Measurements from ENCODE around the gene TSHZ2.

Gene TSHZ2

DNA sequence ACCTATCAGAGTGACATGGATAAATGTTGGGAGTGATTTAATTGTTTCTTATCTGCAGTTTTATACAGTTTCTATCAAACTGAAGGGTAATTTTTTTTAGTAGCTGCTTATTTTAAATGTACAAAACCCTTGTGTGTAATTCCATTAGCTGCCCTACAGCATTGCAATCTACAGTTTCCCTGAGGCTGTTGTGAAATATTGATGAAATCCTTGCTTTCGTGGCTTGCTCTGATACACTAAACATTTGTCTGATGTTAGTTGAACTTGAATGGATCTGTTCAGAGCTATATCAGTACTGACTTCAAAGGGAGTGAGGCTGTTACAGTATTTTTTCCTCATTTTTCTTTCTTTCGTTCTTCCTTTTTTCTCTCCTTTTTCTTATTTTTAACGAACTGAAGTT, 255.4 kb downstream of the TSHZ2 start:
- no peak overlapping the region for H3K4me3 ChIP-seq (ENCODE audit: low read length)
- H3K27ac ChIP-seq (ENCODE audit: low read depth, low read length): no peak overlapping the region
- H3K4me1 ChIP-seq (ENCODE audit: insufficient read depth, low read length): peaks cover 8% of the 10 kb centered on the region
- no peaks in the 10 kb centered on the region for H3K27me3 ChIP-seq (ENCODE audit: insufficient read depth, low read length)
- no peaks in the 10 kb centered on the region for H3K9me3 ChIP-seq (ENCODE audit: insufficient read depth, low read depth, low read length)
- H3K9ac ChIP-seq (ENCODE audit: low read depth, low read length): no peak overlapping the region
- no peaks in the 10 kb centered on the region for H3K36me3 ChIP-seq (ENCODE audit: insufficient read depth, low read length)
- 90% methylated on average over 3 of the region's 3 CpGs for WGBS

DNA sequence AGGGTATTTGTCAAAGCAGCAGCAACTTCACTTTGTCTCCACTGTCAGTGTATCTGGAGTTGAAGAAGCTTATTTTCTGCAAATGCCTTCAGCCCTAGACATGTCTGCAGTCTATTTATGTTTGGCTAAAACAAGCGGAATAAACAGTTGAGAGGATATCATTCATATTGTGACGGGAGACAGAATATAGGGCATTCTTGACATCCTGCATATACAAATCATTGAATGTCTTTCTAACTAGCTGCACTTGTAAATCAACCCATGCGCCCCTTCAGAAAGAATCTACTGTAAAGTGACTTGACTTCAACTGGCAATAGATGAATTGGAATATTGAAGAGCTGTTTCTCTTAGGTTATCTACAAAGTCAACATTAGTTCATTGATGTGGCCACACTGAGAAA, 258.9 kb downstream of the TSHZ2 start:
- Histone ChIP-seq H3K9me3 (ENCODE audit: insufficient read depth, low read depth, low read length) (no peaks in the 10 kb centered on the region), H3K27me3 (ENCODE audit: insufficient read depth, low read length) (no peaks in the 10 kb centered on the region), H3K9ac (ENCODE audit: low read depth, low read length) (no peak overlapping the region), H3K4me3 (ENCODE audit: low read length) (no peak overlapping the region), H3K36me3 (ENCODE audit: insufficient read depth, low read length) (no peaks in the 10 kb centered on the region), H3K4me1 (ENCODE audit: insufficient read depth, low read length) (peaks cover 8% of the 10 kb centered on the region), H3K27ac (ENCODE audit: low read depth, low read length) (no peak overlapping the region)
- WGBS: 100% methylated on average over 3 of the region's 3 CpGs

DNA sequence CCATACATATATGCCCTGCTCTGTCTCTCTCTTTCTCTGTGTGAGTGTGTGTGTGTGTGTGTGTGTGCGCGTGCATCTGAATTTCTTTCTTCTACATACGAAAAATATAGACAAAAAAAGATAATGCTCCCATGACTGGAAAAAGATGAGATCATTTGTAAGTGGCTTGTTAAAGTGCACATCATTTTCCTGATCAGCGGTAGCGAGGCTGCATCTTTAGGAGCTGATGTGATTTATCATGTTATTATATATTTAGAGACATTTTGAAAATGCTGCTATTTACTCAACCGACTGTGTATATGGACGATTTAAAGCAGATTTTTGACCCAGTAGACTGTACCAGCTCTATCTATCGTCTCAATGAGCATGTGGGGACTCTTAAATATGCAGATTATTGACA, 265.3 kb downstream of the TSHZ2 start:
- Histone ChIP-seq H3K4me3 (ENCODE audit: low read length) (no peak overlapping the region), H3K9me3 (ENCODE audit: insufficient read depth, low read depth, low read length) (no peaks in the 10 kb centered on the region), H3K27me3 (ENCODE audit: insufficient read depth, low read length) (no peaks in the 10 kb centered on the region), H3K27ac (ENCODE audit: low read depth, low read length) (no peak overlapping the region), H3K36me3 (ENCODE audit: insufficient read depth, low read length) (no peaks in the 10 kb centered on the region), H3K4me1 (ENCODE audit: insufficient read depth, low read length) (no peaks in the 10 kb centered on the region), H3K9ac (ENCODE audit: low read depth, low read length) (no peak overlapping the region)
- 90% methylated on average over 6 of the region's 8 CpGs for WGBS

DNA sequence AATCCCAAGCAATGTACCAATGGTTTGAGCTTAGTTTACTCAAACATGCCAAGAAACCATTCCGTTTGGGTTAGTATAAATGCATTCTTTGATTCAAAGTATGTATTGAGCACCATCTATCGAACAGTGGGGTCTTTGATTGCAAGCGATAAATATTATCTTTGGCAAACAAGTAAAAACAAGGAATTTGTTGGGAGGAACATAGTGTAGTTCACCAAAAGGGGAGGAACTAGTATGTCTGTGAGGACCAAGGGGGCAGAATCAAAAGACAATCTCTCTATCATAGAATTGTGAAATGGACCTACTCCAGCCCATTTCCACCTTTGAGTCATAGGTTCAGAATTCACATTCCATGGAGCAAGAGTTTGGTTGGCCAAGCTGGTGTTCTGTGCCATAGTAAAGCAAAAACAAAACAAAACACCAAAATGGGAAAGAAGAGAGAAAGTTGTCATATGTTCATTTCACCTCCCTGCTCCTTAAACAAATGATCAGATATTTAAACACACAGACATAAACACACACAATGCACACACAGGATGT, 266.0 kb downstream of the TSHZ2 start:
- Histone ChIP-seq H3K4me1 (ENCODE audit: insufficient read depth, low read length) (no peaks in the 10 kb centered on the region), H3K4me3 (ENCODE audit: low read length) (no peak overlapping the region), H3K27ac (ENCODE audit: low read depth, low read length) (no peak overlapping the region), H3K27me3 (ENCODE audit: insufficient read depth, low read length) (no peaks in the 10 kb centered on the region), H3K36me3 (ENCODE audit: insufficient read depth, low read length) (no peaks in the 10 kb centered on the region), H3K9me3 (ENCODE audit: insufficient read depth, low read depth, low read length) (no peaks in the 10 kb centered on the region), H3K9ac (ENCODE audit: low read depth, low read length) (no peak overlapping the region)
- 92% methylated on average over 3 of the region's 3 CpGs for WGBS

DNA sequence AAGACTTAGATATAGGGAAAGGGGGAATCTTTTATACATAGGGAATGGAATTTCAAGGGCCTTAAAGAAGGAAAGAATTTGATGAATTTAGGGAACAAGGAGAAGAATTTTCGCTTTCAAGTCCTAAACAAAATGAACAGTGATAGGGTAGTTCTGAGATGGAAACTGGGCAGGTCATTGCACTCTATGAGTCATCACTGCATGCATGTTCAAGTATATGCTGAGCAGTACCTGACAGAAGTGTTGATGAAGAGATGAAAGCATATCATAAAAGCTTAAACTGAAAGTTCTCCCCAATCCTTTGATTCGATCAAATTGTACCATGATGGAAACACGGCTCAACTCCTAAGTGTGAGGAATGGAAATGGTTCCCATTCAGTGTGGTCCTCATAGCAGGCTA, 271.0 kb downstream of the TSHZ2 start:
- H3K27ac ChIP-seq (ENCODE audit: low read depth, low read length): no peak overlapping the region
- H3K9me3 ChIP-seq (ENCODE audit: insufficient read depth, low read depth, low read length): no peaks in the 10 kb centered on the region
- 90% methylated on average over 3 of the region's 3 CpGs for WGBS
- no peak overlapping the region for H3K9ac ChIP-seq (ENCODE audit: low read depth, low read length)
- H3K4me3 ChIP-seq (ENCODE audit: low read length): no peak overlapping the region
- no peaks in the 10 kb centered on the region for H3K36me3 ChIP-seq (ENCODE audit: insufficient read depth, low read length)
- no peaks in the 10 kb centered on the region for H3K27me3 ChIP-seq (ENCODE audit: insufficient read depth, low read length)
- H3K4me1 ChIP-seq (ENCODE audit: insufficient read depth, low read length): no peaks in the 10 kb centered on the region

DNA sequence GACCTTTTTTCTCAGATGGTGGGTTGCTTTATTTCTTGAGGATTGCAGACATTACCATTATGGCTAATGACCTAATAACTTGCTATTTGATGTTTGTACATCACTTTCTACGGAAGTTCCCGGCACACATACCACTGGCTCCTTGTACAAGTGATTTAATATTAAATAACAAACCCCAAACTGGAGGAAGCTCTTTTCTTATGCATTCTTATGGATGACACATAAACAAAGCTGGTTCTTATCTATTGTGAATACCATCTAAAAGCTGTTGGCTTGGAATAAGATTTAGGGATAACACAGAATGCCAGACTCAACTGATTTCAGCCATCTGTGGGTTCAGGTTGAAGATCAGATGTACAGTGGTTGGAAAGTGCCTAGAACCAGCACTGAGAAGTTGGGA, 272.6 kb downstream of the TSHZ2 start:
- Histone ChIP-seq H3K27me3 (ENCODE audit: insufficient read depth, low read length) (no peaks in the 10 kb centered on the region), H3K36me3 (ENCODE audit: insufficient read depth, low read length) (no peaks in the 10 kb centered on the region)
- WGBS: no CpG with 5 or more reads among the region's 2 CpGs

DNA sequence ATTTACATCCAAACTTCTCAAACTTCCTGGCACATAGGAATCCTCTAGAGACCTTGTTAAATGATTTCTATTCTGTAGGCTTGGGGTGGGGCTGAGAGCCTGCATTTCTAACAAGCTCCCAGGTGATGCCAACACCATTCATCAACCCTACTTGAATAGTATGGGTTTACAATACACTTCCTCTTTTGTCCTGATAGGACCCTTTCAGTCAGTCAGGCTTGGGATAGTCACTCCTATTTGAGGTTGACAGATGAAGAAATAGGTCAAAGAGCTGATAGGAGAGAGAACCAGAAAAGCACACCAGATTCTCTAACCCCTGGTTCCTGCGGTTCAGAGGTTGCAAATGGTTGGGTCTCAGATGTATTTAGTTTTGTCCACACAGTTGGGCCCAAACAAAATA, 273.4 kb downstream of the TSHZ2 start:
- no peak overlapping the region for H3K27ac ChIP-seq (ENCODE audit: low read depth, low read length)
- no peaks in the 10 kb centered on the region for H3K4me1 ChIP-seq (ENCODE audit: insufficient read depth, low read length)
- no peaks in the 10 kb centered on the region for H3K36me3 ChIP-seq (ENCODE audit: insufficient read depth, low read length)
- 100% methylated on average over 1 of the region's 1 CpG for WGBS
- no peak overlapping the region for H3K9ac ChIP-seq (ENCODE audit: low read depth, low read length)
- no peak overlapping the region for H3K4me3 ChIP-seq (ENCODE audit: low read length)
- H3K9me3 ChIP-seq (ENCODE audit: insufficient read depth, low read depth, low read length): no peaks in the 10 kb centered on the region
- H3K27me3 ChIP-seq (ENCODE audit: insufficient read depth, low read length): no peaks in the 10 kb centered on the region

More for the DNA sequence above, 272.6 kb downstream of the TSHZ2 start:
- Histone ChIP-seq H3K4me3 (ENCODE audit: low read length) (no peak overlapping the region), H3K9ac (ENCODE audit: low read depth, low read length) (no peak overlapping the region), H3K9me3 (ENCODE audit: insufficient read depth, low read depth, low read length) (no peaks in the 10 kb centered on the region), H3K27ac (ENCODE audit: low read depth, low read length) (no peak overlapping the region), H3K4me1 (ENCODE audit: insufficient read depth, low read length) (no peaks in the 10 kb centered on the region)

DNA sequence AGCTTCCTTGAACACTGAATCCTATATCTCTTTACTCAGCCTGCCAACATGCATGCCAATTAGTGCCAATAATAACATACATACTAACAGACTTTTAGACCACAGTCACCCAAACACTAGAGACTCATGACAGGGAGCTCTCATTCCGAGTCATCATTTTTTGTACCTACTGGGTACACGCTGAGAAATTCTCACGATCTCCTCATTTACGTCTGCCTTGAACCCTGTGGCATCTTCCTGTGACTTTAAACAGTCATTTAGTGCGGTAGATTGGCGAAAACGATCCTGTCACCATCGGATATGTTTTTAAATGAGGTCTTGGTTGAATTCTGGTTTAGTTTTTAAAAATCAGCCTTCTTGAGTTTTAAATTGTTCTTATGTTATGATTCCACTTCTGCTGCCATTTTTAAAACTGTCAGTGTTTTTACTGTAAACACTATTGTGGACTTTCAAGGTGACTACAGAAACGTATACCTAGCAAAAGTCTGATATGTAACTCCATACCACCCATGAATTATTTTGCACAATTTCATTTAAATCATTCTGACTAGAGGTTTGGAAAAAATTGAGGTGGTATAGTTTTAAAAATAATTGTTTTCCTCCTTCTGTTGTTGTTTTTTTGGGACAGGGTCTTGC, 275.4 kb downstream of the TSHZ2 start:
- WGBS: 96% methylated on average over 8 of the region's 9 CpGs

DNA sequence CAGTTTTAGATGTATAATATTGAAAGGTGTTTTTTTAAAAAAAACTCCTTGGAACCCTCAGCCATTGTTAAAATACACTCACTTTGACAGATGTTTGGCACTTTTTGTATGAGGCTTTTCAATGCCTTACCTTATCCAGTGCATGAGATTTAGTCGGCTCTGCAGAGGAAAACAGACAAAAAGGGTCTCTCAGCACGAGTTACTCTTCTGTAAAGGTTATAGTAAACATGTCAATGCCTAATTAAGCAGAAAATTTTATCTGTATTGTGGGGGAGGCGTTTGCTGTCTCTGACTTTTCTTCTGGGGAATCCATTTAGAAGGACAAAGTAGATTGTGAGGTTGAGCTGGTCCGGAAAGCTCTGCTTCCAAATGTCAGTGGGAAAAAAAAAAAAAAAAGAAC, 278.3 kb downstream of the TSHZ2 start:
- Histone ChIP-seq H3K9ac (ENCODE audit: low read depth, low read length) (no peak overlapping the region), H3K36me3 (ENCODE audit: insufficient read depth, low read length) (no peaks in the 10 kb centered on the region), H3K27ac (ENCODE audit: low read depth, low read length) (no peak overlapping the region), H3K9me3 (ENCODE audit: insufficient read depth, low read depth, low read length) (peaks cover 4% of the 10 kb centered on the region; the same call in 1 of the 2 replicates), H3K4me3 (ENCODE audit: low read length) (no peak overlapping the region), H3K27me3 (ENCODE audit: insufficient read depth, low read length) (no peaks in the 10 kb centered on the region), H3K4me1 (ENCODE audit: insufficient read depth, low read length) (no peaks in the 10 kb centered on the region)
- 91% methylated on average over 4 of the region's 4 CpGs for WGBS

More for the DNA sequence above, 275.4 kb downstream of the TSHZ2 start:
- no peak overlapping the region for H3K9ac ChIP-seq (ENCODE audit: low read depth, low read length)
- H3K4me3 ChIP-seq (ENCODE audit: low read length): no peak overlapping the region
- no peaks in the 10 kb centered on the region for H3K9me3 ChIP-seq (ENCODE audit: insufficient read depth, low read depth, low read length)
- no peak overlapping the region for H3K27ac ChIP-seq (ENCODE audit: low read depth, low read length)
- H3K36me3 ChIP-seq (ENCODE audit: insufficient read depth, low read length): no peaks in the 10 kb centered on the region
- no peaks in the 10 kb centered on the region for H3K4me1 ChIP-seq (ENCODE audit: insufficient read depth, low read length)
- H3K27me3 ChIP-seq (ENCODE audit: insufficient read depth, low read length): no peaks in the 10 kb centered on the region

DNA sequence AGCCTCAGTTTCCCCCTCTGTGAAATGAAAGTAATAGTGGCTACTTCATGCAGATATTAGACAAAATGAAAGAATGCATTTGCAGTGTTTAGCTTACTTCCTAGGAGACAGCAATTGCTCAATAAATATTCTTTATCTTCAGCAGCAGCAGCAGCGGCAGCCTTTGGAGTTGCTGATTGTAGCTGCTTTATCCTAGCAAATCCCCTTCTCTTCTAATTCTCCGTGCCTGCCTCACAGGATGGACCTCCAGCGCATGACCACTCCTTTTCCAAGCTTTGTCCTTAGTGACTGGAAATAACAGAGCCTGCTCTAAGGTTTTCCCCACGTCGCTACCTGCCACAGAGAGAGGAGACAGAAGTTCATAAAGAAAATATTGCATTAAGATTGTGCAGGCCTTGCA, 279.8 kb downstream of the TSHZ2 start:
- Histone ChIP-seq H3K9me3 (ENCODE audit: insufficient read depth, low read depth, low read length) (peaks cover 4% of the 10 kb centered on the region; the same call in 1 of the 2 replicates), H3K9ac (ENCODE audit: low read depth, low read length) (no peak overlapping the region), H3K4me1 (ENCODE audit: insufficient read depth, low read length) (no peaks in the 10 kb centered on the region), H3K27ac (ENCODE audit: low read depth, low read length) (no peak overlapping the region), H3K4me3 (ENCODE audit: low read length) (no peak overlapping the region), H3K27me3 (ENCODE audit: insufficient read depth, low read length) (no peaks in the 10 kb centered on the region), H3K36me3 (ENCODE audit: insufficient read depth, low read length) (no peaks in the 10 kb centered on the region)
- 94% methylated on average over 5 of the region's 5 CpGs for WGBS

DNA sequence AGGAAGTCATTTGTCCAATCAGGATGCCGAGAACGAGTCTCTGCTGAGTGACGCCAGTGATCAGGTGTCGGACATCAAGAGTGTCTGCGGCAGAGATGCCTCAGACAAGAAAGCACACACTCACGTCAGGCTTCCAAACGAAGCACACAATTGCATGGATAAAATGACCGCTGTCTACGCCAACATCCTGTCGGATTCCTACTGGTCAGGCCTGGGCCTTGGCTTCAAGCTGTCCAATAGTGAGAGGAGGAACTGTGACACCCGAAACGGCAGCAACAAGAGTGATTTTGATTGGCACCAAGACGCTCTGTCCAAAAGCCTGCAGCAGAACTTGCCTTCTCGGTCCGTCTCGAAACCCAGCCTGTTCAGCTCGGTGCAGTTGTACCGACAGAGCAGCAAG, 281.5 kb downstream of the TSHZ2 start:
- Histone ChIP-seq H3K36me3 (ENCODE audit: insufficient read depth, low read length) (no peaks in the 10 kb centered on the region), H3K4me1 (ENCODE audit: insufficient read depth, low read length) (no peaks in the 10 kb centered on the region), H3K4me3 (ENCODE audit: low read length) (no peak overlapping the region), H3K9ac (ENCODE audit: low read depth, low read length) (no peak overlapping the region), H3K9me3 (ENCODE audit: insufficient read depth, low read depth, low read length) (peaks cover 4% of the 10 kb centered on the region; the same call in 1 of the 2 replicates), H3K27me3 (ENCODE audit: insufficient read depth, low read length) (no peaks in the 10 kb centered on the region), H3K27ac (ENCODE audit: low read depth, low read length) (no peak overlapping the region)
- 95% methylated on average over 18 of the region's 18 CpGs for WGBS
